MM.1S (cell line): ENCODE results near the gene ID3.

ENCODE experiments used
- DNase-seq: peaks from one replicate; pipeline ENCODE4 v3.0.0-alpha.2; 2015
- H2AFZ ChIP-seq: fragments of 300-600 bp; sonication (generic); 2 replicates; pipeline ENCODE4 v1.6.0; 2016; ENCODE audit warnings: antibody characterized with exemption, low read length
- H3F3A ChIP-seq: fragments of 300-600 bp; sonication (generic); 2 replicates; pipeline ENCODE4 v1.6.1; 2016; ENCODE audit warnings: mild to moderate bottlenecking, antibody characterized with exemption, low read length, moderate library complexity, mixed read lengths; ENCODE audit not compliant: insufficient read depth
- H3K27ac ChIP-seq: fragments of 300-600 bp; sonication (generic); 2 replicates; pipeline ENCODE4 v1.5.1; 2016; ENCODE audit warnings: mild to moderate bottlenecking, low read length
- H3K27me3 ChIP-seq: fragments of 300-600 bp; sonication (generic); replicated peaks from 2 replicates; pipeline ENCODE4 v1.6.0; 2016; ENCODE audit warnings: low read length; ENCODE audit not compliant: insufficient read depth
- H3K36me3 ChIP-seq: fragments of 300-600 bp; sonication (generic); replicated peaks from 2 replicates; pipeline ENCODE4 v1.6.1; 2016; ENCODE audit warnings: mild to moderate bottlenecking, low read length, mixed read lengths; ENCODE audit not compliant: insufficient read depth
- H3K4me1 ChIP-seq: fragments of 300-600 bp; sonication (generic); 2 replicates; pipeline ENCODE4 v1.6.1; 2016; ENCODE audit warnings: low read length, mixed read lengths
- H3K4me2 ChIP-seq: fragments of 300-600 bp; sonication (generic); 2 replicates; pipeline ENCODE4 v1.6.0; 2016; ENCODE audit warnings: low read depth, low read length
- H3K4me3 ChIP-seq: fragments of 300-600 bp; sonication (generic); 2 replicates; pipeline ENCODE4 v1.5.1; 2016; ENCODE audit warnings: low read length, mixed read lengths
- H3K79me2 ChIP-seq: fragments of 300-600 bp; sonication (generic); 2 replicates; pipeline ENCODE4 v1.6.1; 2016; ENCODE audit warnings: mixed run types, low read length, mixed read lengths
- H3K9ac ChIP-seq: fragments of 300-600 bp; sonication (generic); 2 replicates; pipeline ENCODE4 v1.6.1; 2016; ENCODE audit warnings: low read length, mixed read lengths
- H3K9me2 ChIP-seq: fragments of 300-600 bp; sonication (generic); replicated peaks from 2 replicates; pipeline ENCODE4 v1.6.1; 2016; ENCODE audit warnings: mild to moderate bottlenecking, low read length, mixed read lengths; ENCODE audit not compliant: insufficient read depth
- H3K9me3 ChIP-seq: fragments of 300-600 bp; sonication (generic); replicated peaks from 2 replicates; pipeline ENCODE4 v1.6.1; 2016; ENCODE audit warnings: mild to moderate bottlenecking, low read length, mixed read lengths; ENCODE audit not compliant: insufficient read depth
- H4K20me1 ChIP-seq: fragments of 300-600 bp; sonication (generic); 2 replicates; pipeline ENCODE4 v1.6.1; 2016; ENCODE audit warnings: mild to moderate bottlenecking, low read length, moderate library complexity, mixed read lengths; ENCODE audit not compliant: insufficient read depth
- EZH2 ChIP-seq: fragments of 300-600 bp; sonication (generic); optimal IDR thresholded peaks from 2 replicates; pipeline ENCODE3; 2017; ENCODE audit warnings: low read depth, mild to moderate bottlenecking, antibody characterized with exemption, low read length, mixed read lengths
- EZH2phosphoT487 ChIP-seq: fragments of 300-600 bp; sonication (generic); IDR thresholded peaks from 2 replicates; pipeline ENCODE4 v1.6.1; 2018; ENCODE audit warnings: antibody characterized with exemption, low read length
- TF ChIP-seq, protein P1 (sequence below): fragments of 300-600 bp; sonication (generic); IDR thresholded peaks from 2 replicates; pipeline ENCODE4 v1.5.1; 2016; ENCODE audit warnings: antibody characterized with exemption, low read length, mixed read lengths

Gene ID3

DNA sequence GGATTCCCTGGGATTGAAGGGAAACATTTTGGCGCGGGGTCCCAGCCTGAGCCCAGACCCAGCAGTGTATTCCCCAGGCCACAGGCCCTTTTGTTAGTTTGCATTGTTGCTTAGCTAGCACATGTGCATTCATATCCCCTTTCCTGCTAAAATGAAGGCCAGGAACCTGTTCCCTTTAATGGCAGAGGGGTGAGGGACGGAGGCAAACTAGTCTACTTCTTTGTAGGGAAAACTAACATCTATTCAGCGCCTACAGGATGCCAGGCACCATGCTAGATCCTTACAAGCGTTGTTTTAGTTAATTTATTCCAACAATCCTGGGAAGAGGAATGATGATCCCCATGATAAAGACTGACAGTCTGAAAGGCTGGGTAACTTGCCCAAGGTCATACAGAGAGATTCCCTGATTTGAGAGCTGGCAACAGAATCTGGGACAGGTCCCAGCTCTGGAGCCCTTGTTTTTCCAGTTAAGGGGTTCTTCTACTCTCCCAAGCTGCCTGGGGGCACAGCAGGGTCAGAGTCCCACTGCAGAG lies 27.7 kb downstream of the ID3 start:
- H3K27ac ChIP-seq: peak overlapping the region; percentile 47; the same call in 1 of the 2 replicates
- peaks cover 37% of the 10 kb centered on the region for H3K79me2 ChIP-seq
- H4K20me1 ChIP-seq: no peaks in the 10 kb centered on the region
- peak overlapping the region; percentile 66 for H2AFZ ChIP-seq
- no peaks in the 10 kb centered on the region for H3K27me3 ChIP-seq
- H3K4me2 ChIP-seq: peak overlapping the region; percentile 87
- H3K4me3 ChIP-seq: peak overlapping the region; percentile 60
- H3K9me3 ChIP-seq: no peaks in the 10 kb centered on the region
- H3F3A ChIP-seq: peaks cover 52% of the 10 kb centered on the region
- no peaks in the 10 kb centered on the region for H3K9me2 ChIP-seq
- H3K9ac ChIP-seq: peak overlapping the region; percentile 63
- no peak for DNase-seq
- no peaks in the 10 kb centered on the region for H3K36me3 ChIP-seq
- peaks cover 45% of the 10 kb centered on the region for H3K4me1 ChIP-seq
- TF ChIP-seq, protein P1, sequence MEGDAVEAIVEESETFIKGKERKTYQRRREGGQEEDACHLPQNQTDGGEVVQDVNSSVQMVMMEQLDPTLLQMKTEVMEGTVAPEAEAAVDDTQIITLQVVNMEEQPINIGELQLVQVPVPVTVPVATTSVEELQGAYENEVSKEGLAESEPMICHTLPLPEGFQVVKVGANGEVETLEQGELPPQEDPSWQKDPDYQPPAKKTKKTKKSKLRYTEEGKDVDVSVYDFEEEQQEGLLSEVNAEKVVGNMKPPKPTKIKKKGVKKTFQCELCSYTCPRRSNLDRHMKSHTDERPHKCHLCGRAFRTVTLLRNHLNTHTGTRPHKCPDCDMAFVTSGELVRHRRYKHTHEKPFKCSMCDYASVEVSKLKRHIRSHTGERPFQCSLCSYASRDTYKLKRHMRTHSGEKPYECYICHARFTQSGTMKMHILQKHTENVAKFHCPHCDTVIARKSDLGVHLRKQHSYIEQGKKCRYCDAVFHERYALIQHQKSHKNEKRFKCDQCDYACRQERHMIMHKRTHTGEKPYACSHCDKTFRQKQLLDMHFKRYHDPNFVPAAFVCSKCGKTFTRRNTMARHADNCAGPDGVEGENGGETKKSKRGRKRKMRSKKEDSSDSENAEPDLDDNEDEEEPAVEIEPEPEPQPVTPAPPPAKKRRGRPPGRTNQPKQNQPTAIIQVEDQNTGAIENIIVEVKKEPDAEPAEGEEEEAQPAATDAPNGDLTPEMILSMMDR: no peak

DNA sequence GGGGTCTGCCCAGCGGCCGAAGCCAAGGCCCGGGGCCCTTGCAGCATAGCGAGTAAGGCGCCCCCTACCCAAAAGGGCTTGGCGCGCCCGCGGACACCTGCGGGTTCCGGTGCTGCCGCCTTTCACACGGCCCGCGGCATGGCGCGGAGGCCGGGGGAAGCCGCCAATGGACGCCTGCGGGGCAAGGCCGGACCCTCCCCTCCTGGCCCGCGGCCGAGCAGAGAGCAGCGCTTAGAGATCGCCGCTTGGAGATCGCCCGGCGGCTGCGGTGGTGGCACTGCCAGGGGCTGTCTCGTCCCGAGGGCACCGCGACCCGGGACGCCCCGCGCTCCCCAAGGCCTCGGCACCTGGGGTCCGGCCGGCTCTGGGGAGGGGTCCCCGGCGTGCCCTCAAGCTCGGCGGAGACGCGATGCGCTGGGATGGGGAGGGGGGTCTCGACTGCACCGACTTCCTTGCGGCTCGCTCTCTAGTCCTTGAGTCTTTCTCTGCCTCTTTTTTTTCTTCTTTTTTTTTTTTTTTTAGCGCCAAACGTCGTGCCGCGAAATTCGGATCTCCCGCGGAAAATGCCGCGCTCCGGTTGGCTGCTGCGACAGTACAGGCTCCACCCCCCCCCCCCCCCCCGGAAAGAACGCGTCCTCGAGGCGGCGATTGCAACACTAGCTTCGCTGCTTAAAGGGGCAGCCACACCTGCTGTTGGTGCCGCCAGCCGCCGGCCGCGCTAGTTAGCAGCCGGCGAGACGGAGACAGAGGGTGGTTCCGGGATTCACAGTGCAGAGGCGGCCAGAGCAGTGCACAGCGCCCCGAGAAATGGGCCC lies 28.3 kb downstream of the ID3 start, which contains the start of gene E2F2:
Gene E2F2, minus strand, starts transcription at position 487 of the 815 bp plus-strand sequence. Its CDS starts 440 bp downstream, at position 47.
- no peaks in the 10 kb centered on the region for H3K27me3 ChIP-seq
- H3K79me2 ChIP-seq: peaks cover 44% of the 10 kb centered on the region
- peaks cover 52% of the 10 kb centered on the region for H3K4me1 ChIP-seq
- TF ChIP-seq EZH2phosphoT487: no peak
- TF ChIP-seq, protein P1: peak; percentile 31
- H3K4me3 ChIP-seq: peak within 1 kb of the TSS; percentile 95
- peak within 1 kb of the TSS; percentile 87 for H3K4me2 ChIP-seq
- H4K20me1 ChIP-seq: no peaks in the 10 kb centered on the region
- no peaks in the 10 kb centered on the region for H3K9me3 ChIP-seq
- H3K27ac ChIP-seq: peak within 1 kb of the TSS; percentile 95
- H3K9me2 ChIP-seq: no peaks in the 10 kb centered on the region
- peak within 1 kb of the TSS; percentile 66 for H2AFZ ChIP-seq
- no peaks in the 10 kb centered on the region for H3K36me3 ChIP-seq
- peak; percentile 95 for DNase-seq
- H3F3A ChIP-seq: peaks cover 58% of the 10 kb centered on the region
- H3K9ac ChIP-seq: peak within 1 kb of the TSS; percentile 98

DNA sequence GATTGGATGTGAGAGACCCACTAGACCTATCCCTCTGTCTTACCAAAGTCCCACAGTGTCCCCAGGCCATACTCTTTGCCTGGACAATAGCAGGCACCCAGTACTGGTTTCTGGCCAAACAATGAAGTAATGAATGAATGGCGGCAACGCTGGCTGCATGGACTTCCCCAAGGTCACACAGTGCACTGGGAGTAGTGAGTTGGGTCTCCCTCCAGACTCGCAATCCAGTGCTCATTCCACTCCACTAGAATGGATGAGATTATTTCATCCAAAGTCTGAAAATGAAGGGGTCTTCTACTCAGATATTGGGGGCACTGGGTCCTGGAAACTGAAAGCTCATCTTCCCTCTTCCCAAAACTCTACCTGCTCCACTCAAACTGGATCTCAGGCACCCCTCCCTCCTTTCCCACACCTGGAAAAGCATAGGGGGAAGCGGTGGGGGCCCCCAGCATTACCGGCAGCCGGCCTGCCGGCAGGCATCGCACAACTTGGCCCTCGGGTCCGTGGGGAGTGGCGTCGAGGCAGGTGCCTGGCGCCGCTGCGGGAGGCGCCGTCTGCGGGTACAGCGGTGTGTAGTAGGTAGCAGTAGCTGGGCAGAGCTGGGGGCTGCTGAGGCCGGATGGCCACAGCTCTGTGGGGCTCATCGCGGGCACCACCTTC lies 29.1 kb downstream of the ID3 start:
- H3K4me1 ChIP-seq: peaks cover 59% of the 10 kb centered on the region
- peak overlapping the region; percentile 74 for H3K4me2 ChIP-seq
- no peaks in the 10 kb centered on the region for H3K27me3 ChIP-seq
- H3K4me3 ChIP-seq: peak overlapping the region; percentile 95
- peak overlapping the region; percentile 98 for H3K9ac ChIP-seq
- peak overlapping the region; percentile 50; the same call in 1 of the 2 replicates for H2AFZ ChIP-seq
- no peaks in the 10 kb centered on the region for H3K36me3 ChIP-seq
- DNase-seq: peak; percentile 50
- H3F3A ChIP-seq: peaks cover 66% of the 10 kb centered on the region
- peak overlapping the region; percentile 95 for H3K27ac ChIP-seq
- TF ChIP-seq, protein P1: no peak
- no peak for TF ChIP-seq EZH2
- no peak for TF ChIP-seq EZH2phosphoT487
- no peaks in the 10 kb centered on the region for H4K20me1 ChIP-seq
- no peaks in the 10 kb centered on the region for H3K9me2 ChIP-seq
- peaks cover 45% of the 10 kb centered on the region for H3K79me2 ChIP-seq
- H3K9me3 ChIP-seq: no peaks in the 10 kb centered on the region
